ENCODE results near the gene COG2. TPM values are rescaled to one million over a fixed set of nuclear protein-coding genes. Genes with fewer than 3 reads are reported as not detected.
"Not testable (repeated sequence)": the region's sequence is repeated elsewhere in the genome, so short reads cannot be mapped to it uniquely, and the experiment has no call there.

The COG2 gene
- polyA plus RNA-seq, 1 donor, result 21.2 TPM

GRCh38 chr1:230624097-230624713, 18.1 kb upstream of the COG2 start:
- no peak for DNase-seq (ENCODE audit: low read depth)

- DNase-seq (ENCODE audit: low read depth), result no peak
These were observed 16.0 kb upstream of the COG2 start for GRCh38 chr1:230626232-230626631.

- no peak for DNase-seq (ENCODE audit: low read depth)
These were observed 14.5 kb upstream of the COG2 start for GRCh38 chr1:230627767-230628166.

GRCh38 chr1:230629511-230629910, 12.8 kb upstream of the COG2 start:
- no peak for DNase-seq (ENCODE audit: low read depth)

- DNase-seq (ENCODE audit: low read depth), result no peak
These were observed 10.8 kb upstream of the COG2 start for GRCh38 chr1:230631477-230631876.

GRCh38 chr1:230632273-230632873, 9.9 kb upstream of the COG2 start:
- DNase-seq (ENCODE audit: low read depth), result no peak

GRCh38 chr1:230633469-230633868, 8.8 kb upstream of the COG2 start:
- DNase-seq (ENCODE audit: low read depth), result no peak

GRCh38 chr1:230634384-230634783, 7.9 kb upstream of the COG2 start:
- DNase-seq (ENCODE audit: low read depth), result no peak

- DNase-seq (ENCODE audit: low read depth), result no peak
These were observed 5.6 kb upstream of the COG2 start for GRCh38 chr1:230636575-230637148.

GRCh38 chr1:230639714-230640209, 2.5 kb upstream of the COG2 start:
- no peak for DNase-seq (ENCODE audit: low read depth)

GRCh38 chr1:230641346-230641745, 935 bp upstream of the COG2 start:
- no peak for DNase-seq (ENCODE audit: low read depth)

GRCh38 chr1:230641900-230642262, 400 bp upstream of the COG2 start:
- DNase-seq (ENCODE audit: low read depth), result no peak

GRCh38 chr1:230643908-230644307, 1.6 kb downstream of the COG2 start:
- DNase-seq (ENCODE audit: low read depth), result no peak

- no peak for DNase-seq (ENCODE audit: low read depth)
These were observed 4.5 kb downstream of the COG2 start for GRCh38 chr1:230646710-230647302.

- no peak for DNase-seq (ENCODE audit: low read depth)
These were observed 5.0 kb downstream of the COG2 start for GRCh38 chr1:230647321-230647720.

GRCh38 chr1:230648114-230648513, 5.8 kb downstream of the COG2 start:
- no peak for DNase-seq (ENCODE audit: low read depth)

GRCh38 chr1:230650300-230650699, 8.0 kb downstream of the COG2 start:
- no peak for DNase-seq (ENCODE audit: low read depth)

GRCh38 chr1:230651235-230651634, 9.0 kb downstream of the COG2 start:
- no peak for DNase-seq (ENCODE audit: low read depth)

- DNase-seq (ENCODE audit: low read depth), result not testable (repeated sequence)
These were observed 14.4 kb downstream of the COG2 start for GRCh38 chr1:230656719-230657118.

- not testable (repeated sequence) for DNase-seq (ENCODE audit: low read depth)
These were observed 15.8 kb downstream of the COG2 start for GRCh38 chr1:230658103-230658502.

GRCh38 chr1:230658691-230659090, 16.4 kb downstream of the COG2 start:
- DNase-seq (ENCODE audit: low read depth), result no peak

GRCh38 chr1:230661976-230662375, 19.7 kb downstream of the COG2 start:
- no peak for DNase-seq (ENCODE audit: low read depth)

GRCh38 chr1:230668227-230668626, 25.9 kb downstream of the COG2 start:
- no peak for DNase-seq (ENCODE audit: low read depth)

Measured in forelimb muscle (tissue), 1 donor.